Activated naive CD8-positive, alpha-beta T cell treated with anti-CD3 and anti-CD28 coated beads, Interleukin-2, amount 50 U/mL, for 16 hours (primary cell): ENCODE results near the gene LPCAT1.
"Not testable (repeated sequence)": the region's sequence is repeated elsewhere in the genome, so short reads cannot be mapped to it uniquely, and the experiment has no call there.

Experiments used
- DNase-seq: peaks from one replicate; pipeline ENCODE4 v3.0.0-alpha.2; 2020; ENCODE audit warnings: low read depth, low spot score

Gene LPCAT1

DNA sequence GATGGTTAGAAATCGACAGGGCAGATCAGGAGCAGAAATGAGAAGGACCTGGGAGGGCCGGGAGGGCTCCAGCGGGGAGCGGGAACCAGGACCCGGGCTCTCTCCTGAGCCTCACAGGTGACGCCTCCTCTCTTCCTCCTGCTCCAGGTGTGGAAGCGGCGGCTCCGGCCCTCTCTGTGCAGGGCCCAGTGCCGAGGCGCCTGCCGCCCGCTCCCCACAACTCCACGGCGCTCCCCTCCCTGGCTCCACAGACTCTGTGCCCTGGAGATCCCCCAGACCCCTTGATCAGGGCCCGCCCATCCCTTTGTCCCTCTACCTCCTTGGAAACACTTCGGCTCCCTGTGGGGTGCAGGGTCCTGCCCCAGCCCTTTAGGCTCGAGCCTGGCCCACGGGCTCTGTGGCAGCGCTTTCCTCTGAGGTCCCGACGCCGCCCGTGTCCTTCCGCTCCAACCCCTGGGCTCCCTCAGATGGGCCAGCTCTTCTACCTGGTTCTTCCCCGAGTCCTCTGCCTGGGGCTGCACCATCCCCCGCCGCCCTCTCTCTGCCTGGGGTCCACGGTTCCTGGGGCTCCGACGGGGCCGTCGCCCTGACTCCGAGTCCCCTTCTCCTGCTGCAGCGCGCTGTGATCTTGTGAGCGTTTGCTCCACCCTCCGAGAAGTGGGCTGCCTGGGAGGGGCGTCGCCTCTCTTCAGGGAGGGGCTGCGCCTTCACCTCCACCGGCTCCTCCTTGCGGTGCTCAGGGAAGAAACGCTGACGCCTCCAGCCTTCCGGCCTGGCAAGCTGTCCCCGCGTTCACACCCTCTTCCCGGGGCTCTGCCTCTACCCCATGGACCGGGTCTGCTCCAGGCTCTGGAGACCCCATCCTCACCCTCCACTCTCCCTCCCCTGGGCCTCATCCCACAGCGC is 56.2 kb downstream of the LPCAT1 start:
- no peak for DNase-seq

DNA sequence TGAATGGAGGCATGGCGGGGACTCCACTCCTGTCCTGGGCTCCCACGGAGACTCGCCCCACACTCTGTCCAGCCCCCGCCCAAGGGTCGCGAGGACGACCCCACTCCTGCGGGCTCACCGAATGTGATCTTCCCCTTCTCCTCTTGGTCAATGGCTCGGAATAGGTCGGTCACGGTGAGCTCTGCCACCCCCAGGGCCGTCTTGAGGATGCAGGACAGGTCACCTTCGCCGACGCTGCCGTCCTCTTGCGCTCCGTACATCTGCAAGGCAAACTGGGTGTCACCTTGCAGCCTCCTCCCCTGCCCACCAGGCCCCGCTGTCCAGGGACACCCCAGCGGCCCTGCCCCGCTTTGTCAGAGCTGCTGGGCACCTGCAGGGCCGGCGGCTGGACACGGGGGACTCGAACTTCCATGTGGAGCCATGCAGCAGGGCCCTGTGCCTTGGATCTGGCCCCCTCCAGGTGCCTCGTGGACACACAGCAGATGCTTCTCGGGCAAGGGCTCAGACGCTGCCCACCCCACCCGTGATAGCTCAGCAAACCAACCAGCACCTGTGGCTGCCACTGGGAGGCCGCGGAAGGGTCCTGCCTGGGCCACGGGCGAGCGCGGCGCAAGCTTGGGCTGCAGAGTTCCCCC is 57.0 kb downstream of the LPCAT1 start:
- no peak for DNase-seq

DNA sequence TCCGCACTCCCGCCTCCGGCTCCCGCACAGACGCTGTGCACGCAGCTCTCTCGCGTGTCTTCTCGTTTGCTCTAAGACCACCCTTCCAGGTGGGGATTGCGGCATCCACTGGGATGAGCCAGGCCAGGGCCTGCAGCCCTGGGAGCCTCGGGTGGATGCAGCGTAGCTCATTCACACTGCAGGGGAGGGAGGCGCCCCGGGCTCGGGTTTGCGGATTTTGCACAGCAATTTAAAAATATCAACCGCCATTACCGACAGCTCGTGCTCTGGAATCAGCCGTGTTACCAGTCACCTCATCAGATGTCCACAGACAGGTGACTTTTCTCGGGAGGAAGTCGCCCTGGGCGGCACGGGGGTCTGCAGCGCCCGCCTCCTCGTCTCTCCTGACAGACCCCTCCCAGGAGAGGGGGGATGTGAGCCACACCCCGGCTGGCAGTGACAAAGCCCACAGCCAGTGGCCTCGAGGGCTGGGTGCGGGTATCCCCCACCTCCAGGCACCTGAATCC is 57.7 kb downstream of the LPCAT1 start:
- no peak for DNase-seq

DNA sequence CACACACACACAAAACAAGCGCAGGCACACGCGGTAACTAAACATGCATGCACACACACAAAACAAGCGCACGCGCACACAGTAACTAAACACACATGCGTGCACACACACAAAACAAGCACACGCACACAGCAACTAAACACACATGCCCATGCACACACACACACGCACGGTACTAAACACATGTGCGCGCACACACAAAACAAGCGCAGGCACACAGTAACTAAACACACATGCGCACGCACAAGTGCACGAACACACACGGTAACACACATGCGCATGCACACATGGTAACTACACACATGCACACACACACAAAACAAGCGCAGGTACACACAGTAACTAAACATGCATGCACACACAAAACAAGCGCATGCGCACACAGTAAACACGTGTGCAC is 58.6 kb downstream of the LPCAT1 start:
- DNase-seq = no peak

DNA sequence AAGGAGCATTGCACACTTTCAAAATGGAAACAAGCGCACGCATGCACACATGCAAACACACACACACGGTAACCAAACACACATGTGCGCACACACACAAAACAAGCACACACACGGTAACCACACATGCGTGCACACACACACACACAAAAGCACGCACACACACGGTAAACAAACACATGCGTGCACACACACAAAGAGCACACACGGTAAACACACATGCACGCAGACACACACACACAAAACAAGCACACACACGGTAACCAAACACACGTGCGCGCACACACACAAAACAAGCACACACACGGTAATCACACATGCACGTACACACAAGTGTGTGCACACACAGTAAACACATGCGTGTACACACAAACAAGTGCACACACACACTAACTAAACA is 59.2 kb downstream of the LPCAT1 start:
- DNase-seq = no peak

DNA sequence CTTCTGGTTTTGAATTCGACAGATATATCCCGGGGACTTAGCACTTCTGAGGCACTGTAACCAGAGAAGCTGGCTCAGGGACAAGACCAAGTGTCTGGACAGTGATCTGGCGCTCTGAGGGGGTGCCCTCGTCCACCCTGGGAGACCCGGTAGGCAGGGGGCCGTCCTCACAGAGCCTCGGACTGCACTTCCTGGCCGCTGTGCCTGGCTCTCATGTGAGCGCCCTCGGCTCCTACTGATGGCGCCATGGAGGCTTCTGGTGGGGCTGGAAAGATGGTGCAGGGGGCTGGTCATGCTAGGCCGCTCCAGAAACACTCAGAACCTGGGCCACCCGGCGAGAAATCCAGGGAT is 59.7 kb downstream of the LPCAT1 start:
- no peak for DNase-seq

DNA sequence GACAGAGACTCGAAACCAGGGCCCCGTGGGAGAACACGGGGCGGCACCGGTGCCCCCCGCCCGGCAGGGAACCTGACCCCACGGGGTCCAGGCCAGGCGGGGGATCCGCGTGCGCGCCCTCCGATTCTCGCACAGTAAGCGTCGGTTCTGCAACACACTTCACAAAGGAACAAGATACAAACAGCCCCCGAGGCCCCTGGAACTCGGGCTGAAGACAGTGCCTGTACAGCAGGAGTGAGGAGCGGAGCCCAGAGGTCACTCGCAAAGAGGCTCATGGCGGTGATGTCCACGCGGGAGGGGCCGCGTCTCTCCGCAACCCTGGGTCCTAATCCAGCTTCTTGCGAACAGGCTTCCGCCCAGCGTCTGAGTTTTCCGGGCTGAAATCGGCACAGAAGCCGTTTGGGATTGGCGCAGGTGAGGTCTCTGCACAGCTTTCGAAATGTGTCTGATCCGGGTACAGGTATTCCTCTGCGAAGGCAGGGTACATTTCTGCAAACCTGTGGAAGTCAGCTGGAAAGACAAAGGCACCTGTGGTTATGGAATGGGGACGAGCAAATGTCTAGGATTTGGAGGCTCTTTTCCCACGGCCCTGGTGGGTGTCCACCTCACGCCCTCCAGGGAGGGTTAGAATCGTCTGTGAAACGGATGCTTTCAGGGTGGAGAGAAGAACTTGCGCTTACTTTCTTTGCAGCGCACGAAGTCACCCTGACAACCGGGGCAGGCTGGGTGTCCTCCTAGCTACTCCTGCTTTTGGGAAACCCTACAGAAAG is 60.2 kb downstream of the LPCAT1 start:
- no peak for DNase-seq

DNA sequence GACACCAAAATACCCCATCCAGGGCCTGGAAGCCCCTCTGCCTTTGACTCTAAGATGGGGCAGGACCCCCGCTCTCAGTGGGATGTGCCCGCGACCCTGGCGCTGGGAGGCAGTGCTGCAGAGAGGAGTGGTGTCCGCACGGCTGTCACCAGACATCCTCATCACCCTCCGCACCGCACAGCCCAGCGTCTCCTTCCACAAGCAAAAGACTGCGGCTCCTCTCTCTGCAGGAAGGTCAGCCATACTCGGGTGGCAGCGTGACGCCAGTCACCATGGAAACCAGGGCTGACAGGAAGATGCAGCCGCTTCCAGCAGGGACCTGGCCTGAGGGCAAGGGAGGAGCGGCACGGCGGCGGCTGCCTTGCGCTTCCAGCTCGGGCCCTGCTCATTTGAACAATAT is 61.4 kb downstream of the LPCAT1 start:
- DNase-seq = no peak

DNA sequence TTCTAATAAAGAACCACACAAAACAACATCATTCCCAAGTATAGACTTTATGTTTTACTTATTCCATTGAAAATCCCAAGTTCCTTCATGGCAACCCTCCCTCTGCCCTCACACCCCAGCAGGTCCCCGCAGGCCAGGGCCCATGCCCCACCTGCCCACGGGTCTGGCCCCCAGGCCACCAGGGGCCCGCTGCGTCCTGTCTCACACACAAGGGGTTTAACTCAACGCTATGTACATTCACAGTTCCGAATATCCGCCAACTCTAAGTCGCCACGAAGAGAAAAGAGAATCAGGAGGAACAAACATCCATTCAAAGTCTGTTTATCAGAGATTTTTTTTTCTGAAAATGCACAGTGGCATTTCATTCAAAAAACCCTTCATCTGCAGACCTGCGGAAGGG is 62.4 kb downstream of the LPCAT1 start:
- no peak for DNase-seq

DNA sequence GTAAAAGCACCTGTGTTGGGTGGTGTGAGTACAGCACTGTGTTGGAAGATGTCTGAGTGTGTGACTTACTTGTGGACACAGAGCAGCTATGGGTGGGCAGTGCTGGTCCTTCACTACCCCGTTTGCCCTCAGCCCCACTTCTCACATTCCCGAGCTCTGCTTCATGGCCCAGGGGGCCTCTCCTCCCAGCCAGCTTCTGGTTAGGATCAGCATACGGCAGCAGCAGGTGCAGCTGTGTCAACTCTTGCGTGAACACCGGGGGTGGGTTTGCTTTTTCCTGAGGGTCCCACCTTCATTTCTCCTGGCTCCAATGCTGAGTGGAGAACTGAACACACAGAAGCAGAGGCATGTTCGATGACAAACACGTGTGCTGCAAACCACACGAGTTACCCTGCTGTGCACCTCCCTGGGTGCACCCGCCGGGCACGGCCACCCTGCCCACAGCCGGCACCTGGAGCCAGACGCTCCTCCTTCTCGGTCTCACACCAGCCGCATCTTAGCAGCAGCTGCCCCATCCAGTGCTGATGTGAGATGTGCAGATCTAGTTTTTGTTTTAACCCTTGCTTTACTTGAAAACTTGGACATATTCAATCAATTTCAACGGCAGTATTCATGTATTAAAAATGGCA is 63.6 kb downstream of the LPCAT1 start:
- no peak for DNase-seq

DNA sequence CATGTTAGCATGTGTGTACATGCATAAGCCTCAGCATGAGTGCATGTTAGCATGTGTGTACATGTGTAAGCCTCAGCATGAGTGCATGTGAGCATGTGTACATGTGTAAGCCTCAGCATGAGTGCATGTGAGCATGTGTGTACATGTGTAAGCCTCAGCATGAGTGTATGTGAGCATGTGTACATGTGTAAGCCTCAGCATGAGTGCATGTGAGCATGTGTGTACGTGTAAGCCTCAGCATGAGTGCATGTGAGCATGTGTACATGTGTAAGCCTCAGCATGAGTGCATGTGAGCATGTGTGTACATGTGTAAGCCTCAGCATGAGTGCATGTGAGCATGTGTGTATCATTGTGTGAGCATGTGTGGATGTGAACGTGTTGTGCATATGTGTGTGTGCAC is 64.3 kb downstream of the LPCAT1 start:
- not testable (repeated sequence) for DNase-seq

DNA sequence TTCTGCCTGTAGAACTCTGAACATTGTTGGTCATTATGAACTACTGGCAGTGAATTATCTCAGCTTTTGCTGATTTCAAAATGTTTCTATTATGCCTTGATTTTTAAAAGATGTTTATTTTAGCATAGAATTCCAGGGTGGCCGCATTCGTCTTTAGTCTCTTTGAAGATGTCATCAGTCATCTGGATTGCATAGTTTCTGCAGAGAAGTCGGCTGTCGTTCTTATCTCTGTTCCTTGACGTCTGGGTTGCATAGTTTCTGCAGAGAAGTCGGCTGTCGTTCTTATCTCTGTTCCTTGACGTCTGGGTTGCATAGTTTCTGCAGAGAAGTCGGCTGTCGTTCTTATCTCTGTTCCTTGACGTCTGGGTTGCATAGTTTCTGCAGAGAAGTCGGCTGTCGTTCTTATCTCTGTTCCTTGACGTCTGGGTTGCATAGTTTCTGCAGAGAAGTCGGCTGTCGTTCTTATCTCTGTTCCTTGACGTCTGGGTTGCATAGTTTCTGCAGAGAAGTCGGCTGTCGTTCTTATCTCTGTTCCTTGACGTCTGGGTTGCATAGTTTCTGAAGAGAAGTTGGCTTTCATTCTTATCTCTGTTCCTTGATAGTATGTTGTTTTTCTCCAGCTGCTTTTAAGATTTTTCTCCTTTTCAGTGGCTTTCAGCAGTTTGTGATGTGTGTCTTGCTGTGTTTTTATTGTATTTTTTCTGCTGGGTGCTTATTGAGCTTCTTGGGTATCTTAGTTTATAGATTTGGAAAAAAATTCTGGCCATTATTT is 67.5 kb downstream of the LPCAT1 start:
- not testable (repeated sequence) for DNase-seq

DNA sequence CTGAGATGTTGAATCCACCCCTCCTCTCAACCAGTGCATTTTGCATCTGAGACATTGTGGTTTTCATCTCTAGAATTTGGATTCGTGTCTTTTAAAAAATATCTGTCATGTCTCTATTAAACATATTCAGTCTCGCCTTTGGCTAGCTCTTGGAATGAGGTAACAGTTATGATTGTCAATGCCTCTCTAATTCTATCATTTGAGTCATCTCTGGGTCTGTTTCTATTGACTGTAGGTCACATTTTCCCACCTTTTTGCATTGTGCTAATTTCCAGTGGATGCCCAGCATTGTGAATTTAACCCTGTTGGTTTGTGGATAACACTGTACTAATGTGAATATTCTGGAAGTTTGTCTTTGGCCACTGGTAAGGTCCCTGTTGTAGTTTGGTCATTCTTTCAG is 70.1 kb downstream of the LPCAT1 start:
- DNase-seq = no peak

DNA sequence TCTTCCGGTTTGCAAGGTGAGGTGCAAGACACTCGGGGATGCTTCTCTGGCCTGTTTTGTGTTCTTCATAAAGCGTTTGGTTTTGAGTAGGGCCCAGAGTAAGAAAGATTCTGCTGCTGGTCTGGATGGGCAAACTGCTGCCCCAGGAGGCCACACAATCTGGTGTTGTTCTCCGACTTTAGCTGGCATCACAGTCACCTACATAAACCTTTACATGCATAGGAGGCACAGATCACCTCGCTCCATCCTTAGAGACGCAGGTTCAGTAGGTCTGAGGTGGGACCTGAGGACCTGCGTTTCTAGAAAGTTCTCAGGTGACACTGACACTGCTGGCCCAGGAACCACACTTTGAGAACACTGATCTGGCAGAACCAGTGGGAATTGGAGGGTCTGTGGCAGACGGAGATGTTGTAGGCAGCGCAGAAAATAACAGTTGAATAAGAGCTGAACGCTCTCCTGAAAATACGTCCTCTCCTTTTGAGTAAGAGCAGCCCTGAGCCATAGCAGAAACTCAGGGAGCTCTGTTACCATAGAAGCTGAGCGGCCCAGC is 74.6 kb downstream of the LPCAT1 start:
- DNase-seq = no peak

DNA sequence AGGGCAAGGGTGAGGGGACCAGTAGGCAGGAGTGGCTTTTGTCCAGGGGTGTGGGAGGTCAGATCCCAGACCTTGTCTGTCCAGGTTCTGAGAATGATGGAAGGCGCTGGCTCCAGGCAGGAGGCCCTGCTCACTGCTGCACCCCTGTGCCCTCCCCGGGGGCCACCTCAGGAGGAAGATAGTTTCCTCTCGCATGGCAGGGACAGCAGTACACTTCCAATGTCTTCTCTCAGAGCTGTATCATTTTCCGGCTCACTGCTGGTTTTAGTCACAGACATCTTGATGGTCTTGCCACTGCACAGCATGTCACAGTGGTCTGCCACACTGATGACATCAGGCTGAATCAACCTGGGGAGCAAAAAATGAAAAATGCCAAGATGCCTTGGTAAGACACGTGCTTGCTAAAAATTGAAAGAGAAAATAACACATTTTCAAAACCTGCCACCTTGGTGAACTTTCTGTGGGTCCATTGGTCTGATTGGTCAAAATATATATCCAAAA is 75.2 kb downstream of the LPCAT1 start:
- no peak for DNase-seq

DNA sequence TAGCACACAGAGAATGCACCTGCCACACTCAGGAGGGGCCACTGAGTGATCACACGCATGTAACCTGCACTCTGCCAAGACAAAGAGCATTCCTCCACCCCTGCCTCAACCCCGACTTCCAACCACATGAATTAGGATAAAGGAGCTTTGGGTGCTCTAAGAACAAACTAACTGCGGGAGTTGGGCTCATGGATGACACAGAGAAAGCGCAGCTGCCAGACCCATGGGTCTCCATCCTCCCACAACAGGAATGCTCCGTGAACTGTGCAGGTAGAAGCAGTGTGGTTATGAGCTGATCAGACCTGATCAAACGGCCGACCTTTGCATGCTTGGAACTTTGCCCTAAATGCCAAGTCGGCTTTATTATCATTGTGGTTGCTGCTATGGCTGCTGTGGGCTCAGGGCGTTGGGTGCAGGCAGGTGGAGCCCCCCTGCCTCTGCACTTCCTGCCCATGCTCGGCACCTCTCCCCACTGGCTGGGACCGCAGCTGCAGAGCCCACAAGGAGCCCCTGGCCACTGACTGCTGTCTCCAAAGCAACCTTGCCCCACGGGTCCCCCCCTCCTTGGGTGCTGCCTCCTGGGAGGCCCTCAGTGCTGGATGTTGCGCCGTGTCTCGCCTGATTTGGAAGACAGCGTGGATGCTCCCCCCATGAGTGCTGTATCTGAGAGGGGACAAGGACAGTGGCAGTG is 75.9 kb downstream of the LPCAT1 start:
- no peak for DNase-seq

DNA sequence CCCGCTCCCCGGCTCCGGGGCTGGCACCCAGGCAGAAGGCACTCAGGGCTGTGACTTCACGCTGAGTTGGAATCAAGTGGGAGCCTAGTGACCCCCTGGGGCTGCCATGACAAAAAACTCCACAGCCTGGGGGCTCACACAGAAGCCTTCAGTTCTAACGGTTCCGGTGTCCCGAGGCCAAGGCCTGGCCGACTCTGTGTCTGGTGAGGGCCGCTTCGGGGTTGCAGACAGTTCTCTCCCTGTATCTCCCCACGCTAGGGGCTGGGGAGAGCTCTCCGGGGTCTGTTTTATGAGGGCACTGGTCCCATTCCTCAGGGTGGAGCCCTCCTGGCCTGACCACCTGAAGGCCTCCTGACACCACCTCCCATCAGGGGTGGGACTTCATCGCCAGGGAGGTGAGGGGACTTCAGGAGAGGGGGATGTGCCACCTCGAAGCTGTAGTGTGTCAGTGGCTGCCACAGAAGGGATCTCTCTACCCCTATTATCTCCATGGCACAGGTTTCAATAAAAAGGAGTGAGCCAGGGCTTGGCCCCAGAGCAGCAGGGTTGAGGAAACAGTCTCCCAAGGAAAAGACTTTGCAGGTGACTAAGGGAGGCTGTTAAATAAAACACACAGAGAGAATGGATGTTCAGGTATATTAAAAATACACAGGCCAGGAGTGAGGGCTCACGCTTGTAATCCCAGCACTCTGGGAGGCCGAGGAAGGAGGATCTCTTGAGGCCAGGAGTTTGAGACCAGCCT is 77.0 kb downstream of the LPCAT1 start:
- no peak for DNase-seq

DNA sequence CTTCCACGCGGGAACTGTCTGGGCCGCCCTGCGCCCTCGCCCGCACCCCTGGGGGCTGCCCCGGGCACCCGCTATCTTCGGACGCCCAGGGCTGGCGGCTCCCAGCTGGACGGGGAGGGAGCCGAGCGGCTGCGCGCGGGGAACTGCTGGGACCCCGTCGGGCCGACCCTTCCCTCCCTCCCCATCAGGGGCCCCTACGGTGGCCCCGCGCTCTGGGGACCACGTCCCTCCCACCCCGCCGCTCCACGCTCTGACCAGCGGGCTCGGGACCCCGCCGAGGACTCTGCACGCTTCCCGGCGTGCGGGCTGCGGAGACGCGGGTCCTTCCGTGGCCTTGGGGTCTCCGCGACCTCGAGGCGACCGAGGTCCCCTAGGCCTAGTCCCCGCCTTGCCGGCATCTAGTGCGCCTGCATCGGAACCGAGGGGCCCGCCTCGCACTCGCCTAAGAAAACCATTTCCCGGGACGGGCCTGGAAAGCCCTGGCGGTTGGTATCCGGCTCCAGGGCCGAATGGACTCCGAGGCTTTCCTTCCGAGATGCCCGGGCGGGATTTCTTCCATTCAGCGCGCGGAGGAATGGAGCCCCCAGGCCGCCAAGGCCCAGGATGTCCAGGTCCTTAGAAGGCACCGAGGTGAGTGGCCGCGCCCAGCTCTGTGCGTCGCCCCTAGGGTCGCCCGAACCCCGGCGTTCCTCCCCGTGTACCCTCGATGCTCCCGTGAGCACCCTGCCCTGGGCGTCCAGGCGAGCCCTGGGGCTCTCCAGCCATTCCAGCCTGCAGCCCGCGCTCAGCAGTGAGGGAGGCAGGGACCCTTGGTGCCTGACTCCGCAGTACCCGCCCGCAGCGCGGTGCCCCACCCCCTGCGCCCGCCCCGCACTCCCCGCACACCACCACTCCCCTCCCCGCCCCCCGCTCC is 77.8 kb downstream of the LPCAT1 start:
- no peak for DNase-seq
